Aorta (tissue), 5 donors: ENCODE data around the gene DDX5. TPM values are rescaled to one million over a fixed set of nuclear protein-coding genes. Genes with fewer than 3 reads are reported as not detected.
"Not testable (repeated sequence)": the region's sequence is repeated elsewhere in the genome, so short reads cannot be mapped to it uniquely, and the experiment has no call there.

ENCODE experiments used
- ATAC-seq: fragments of 200-7000 bp; cut with Tn5 transposase; one replicate; pipeline ENCODE4 v1.9.1; 2022; ENCODE audit warnings: moderate library complexity; ENCODE audit not compliant: low FRiP score
- DNase-seq, 2 donors: peaks; one replicate each; pipeline ENCODE4 v3.0.0-alpha.2; 2020
- H3K27ac ChIP-seq, 2 donors: one replicate each; pipeline ENCODE4 v1.5.1; 2013; ENCODE audit warnings: low read length in 2 of 2, mild to moderate bottlenecking in 2 of 2, moderate library complexity in 2 of 2, control low read depth in 1 of 2, inconsistent platforms in 1 of 2, low read depth in 1 of 2
- H3K27me3 ChIP-seq, 2 donors: one replicate each; pipeline ENCODE4 v1.6.1; 2013; ENCODE audit warnings: control low read depth in 1 of 2, low read length in 1 of 2, mild to moderate bottlenecking in 1 of 2, moderate library complexity in 1 of 2; ENCODE audit not compliant: insufficient read depth in 2 of 2, control insufficient read depth in 1 of 2
- H3K36me3 ChIP-seq, 2 donors: one replicate each; pipeline ENCODE4 v1.6.1; 2013; ENCODE audit warnings: control low read depth in 1 of 2, low read length in 1 of 2, mild to moderate bottlenecking in 1 of 2; ENCODE audit not compliant: insufficient read depth in 2 of 2, control insufficient read depth in 1 of 2
- H3K4me1 ChIP-seq, 2 donors: one replicate each; pipeline ENCODE4 v1.6.1; 2013; ENCODE audit warnings: low read length in 2 of 2, control low read depth in 1 of 2, mild to moderate bottlenecking in 1 of 2, moderate library complexity in 1 of 2; ENCODE audit not compliant: insufficient read depth in 2 of 2, control insufficient read depth in 1 of 2
- H3K4me3 ChIP-seq, 2 donors: one replicate each; pipeline ENCODE4 v1.5.1; 2013; ENCODE audit warnings: low read length in 2 of 2, control low read depth in 1 of 2, mild to moderate bottlenecking in 1 of 2
- H3K9me3 ChIP-seq: one replicate; pipeline ENCODE4 v1.6.1; 2013; ENCODE audit warnings: mild to moderate bottlenecking, low read length; ENCODE audit not compliant: control insufficient read depth
- WGBS, 2 donors: extraction: QIAGEN DNeasy Blood & Tissue Kit; methylation state at CpG; one replicate each; pipeline ENCODE4 v1.1.7; 2013; 5-methylcytosine and 5-hydroxymethylcytosine counted together
- intact Hi-C, 2 donors: fragments of 100-400 bp; cut with DNase I; formaldehyde crosslinking; loops; one replicate each; pipeline versions ENCODE4 v1.14.2 to v1.15.0; 2022
- polyA plus RNA-seq, 2 donors: library from polyadenylated mRNA; stranded (reverse); fragments of 200-250 nt; gene quantifications; one replicate each; pipeline ENCODE4 v1.2.3, GENCODE V29; 2013
- total RNA-seq, 2 donors: library from RNA; stranded (reverse); fragmentation: NEBNext Ultra II Directional; extraction: Animal tissue kit (Norgen Biotek cat#: 25700); gene quantifications; one replicate each; pipeline ENCODE4 v1.2.1, GENCODE V29; 2021
- donor health status: healthy with polysubstance abuse.
- donor health status: Bipolar disorder and iron deficiency.
- donor health status: DM: no; HTN: no; CAD: no.
- donor health status: DM: no; HTN: no; CAD: no.
- donor health status: DM: yes; HTN: yes; CAD: no.

Gene DDX5
- total and polyA plus RNA-seq, 4 donors, result 213 to 952 (median 918) TPM

DNA sequence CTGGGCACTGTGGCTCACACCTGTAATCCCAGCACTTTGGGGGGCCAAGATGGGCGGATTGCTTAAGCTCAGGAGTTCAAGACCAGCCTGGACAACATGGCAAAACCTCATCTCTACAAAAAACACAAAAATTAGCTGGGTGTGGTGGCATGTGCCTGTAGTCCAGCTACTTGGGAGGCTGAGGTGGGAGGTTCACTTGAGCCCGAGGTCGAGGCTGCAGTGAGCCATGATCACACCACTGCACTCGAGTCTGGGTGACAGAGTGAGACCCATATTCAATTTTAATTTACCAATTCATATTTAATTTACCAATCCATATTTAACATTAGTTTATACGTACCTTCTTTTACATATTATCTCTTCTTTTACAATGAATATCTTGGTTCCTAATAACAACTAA lies 10.8 kb downstream of the DDX5 start:
- H3K27me3 ChIP-seq, H3K4me1 ChIP-seq, intact Hi-C loops, H3K9me3 ChIP-seq, H3K36me3 ChIP-seq, H3K4me3 ChIP-seq, H3K27ac ChIP-seq, DNase-seq, ATAC-seq: not testable (repeated sequence)
- 92 to 93% methylated on average over 5 of the region's 5 CpGs for WGBS, 2 donors

DNA sequence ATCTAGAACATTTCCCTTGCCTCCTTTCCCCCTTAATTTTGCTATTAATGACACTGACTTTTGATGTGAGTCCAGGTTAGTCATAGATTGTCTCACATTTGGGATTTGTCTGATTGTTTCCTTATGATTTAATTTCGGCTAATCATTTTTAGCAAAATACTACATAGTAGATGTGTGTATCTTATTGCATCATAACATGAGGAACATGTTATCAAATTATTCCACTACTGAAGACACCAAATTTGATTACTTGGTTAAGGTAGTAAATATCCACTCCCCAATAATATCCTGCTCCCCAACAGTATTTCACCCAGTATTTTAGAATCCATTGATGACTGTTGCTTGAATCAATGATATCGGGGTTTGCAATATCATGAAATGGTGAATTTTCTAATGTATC lies 12.0 kb downstream of the DDX5 start:
- ATAC-seq, result no peak
- Histone ChIP-seq H3K9me3 (no peaks in the 10 kb centered on the region), H3K36me3 (peaks cover 0 to 4% of the 10 kb centered on the region in 2 donors), H3K4me3 (no peak overlapping the region), H3K27ac (no peak overlapping the region), H3K27me3 (no peaks in the 10 kb centered on the region), H3K4me1 (no peaks in the 10 kb centered on the region)
- intact Hi-C loops, result loop anchor here in 1 of 2 donors (5.0 kb wide), 1 partner anchor 72 kb away; no protein-coding TSS in a partner anchor
- WGBS, 2 donors, result 95 to 96% methylated on average over 2 of the region's 2 CpGs
- no peak for DNase-seq

DNA sequence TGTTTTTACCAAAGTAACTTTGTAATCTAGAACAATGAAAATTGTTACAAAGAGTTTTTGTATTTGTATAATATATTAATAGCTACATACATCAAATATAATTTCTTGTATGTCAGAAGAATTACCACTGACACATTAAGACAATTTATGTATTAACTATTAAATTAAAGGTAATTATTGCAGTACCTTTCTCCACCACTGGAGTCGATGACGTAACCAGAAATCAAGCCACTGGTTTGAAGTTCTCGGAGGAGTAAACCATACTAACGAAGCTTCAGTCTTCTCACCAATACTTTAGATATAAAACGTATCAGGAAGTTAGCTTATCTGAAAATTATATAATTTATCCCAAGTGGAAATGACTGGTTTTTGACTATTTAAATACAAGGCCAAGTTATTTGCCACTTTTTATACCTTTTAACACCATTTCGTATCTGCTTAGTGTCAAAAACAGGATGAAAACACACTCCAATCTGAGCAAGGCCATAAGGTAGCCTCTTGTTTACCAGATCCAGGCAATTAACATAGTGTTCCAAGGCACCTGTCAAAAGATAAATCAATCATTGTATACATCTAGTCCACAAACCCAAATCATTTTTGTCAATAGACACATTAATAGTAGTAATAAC lies 13.5 kb downstream of the DDX5 start:
- intact Hi-C loops, result loop anchor here in 1 of 2 donors (5.0 kb wide), 1 partner anchor 70 kb away; no protein-coding TSS in a partner anchor
- no peak for ATAC-seq
- H3K9me3 ChIP-seq, result no peaks in the 10 kb centered on the region

DNA sequence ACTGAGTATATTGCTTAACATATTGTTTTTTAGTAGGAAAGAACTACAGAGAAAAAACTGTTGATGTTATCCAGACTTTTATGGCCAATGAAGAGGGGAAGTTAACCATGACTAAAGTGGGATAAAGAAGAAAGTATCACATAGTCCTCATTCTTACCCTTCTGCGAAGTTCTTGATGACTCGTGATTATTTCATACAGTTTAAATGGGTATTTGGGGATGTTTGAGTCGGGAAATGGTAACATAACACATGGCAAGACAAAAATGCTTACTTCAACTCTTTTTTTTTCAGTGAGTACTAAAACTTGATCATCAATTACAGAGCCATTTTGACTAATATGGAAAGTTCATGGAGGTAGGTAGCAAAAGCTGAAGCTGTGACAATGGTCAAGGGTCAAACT lies 14.1 kb downstream of the DDX5 start:
- no peak overlapping the region for H3K4me3 ChIP-seq
- no peak for DNase-seq
- H3K4me1 ChIP-seq, result no peaks in the 10 kb centered on the region
- H3K27ac ChIP-seq, result no peak overlapping the region
- no peak for ATAC-seq
- H3K9me3 ChIP-seq, result no peaks in the 10 kb centered on the region
- peaks cover 0 to 4% of the 10 kb centered on the region in 2 donors for H3K36me3 ChIP-seq
- WGBS, 2 donors, result 70 to 84% methylated on average over 3 of the region's 3 CpGs
- intact Hi-C loops, result loop anchor here in 1 of 2 donors (5.0 kb wide), 1 partner anchor 70 kb away; no protein-coding TSS in a partner anchor
- no peaks in the 10 kb centered on the region for H3K27me3 ChIP-seq

More for the DNA sequence above, 13.5 kb downstream of the DDX5 start:
- Histone ChIP-seq H3K27ac (no peak overlapping the region), H3K36me3 (peaks cover 0 to 4% of the 10 kb centered on the region in 2 donors), H3K4me1 (no peaks in the 10 kb centered on the region), H3K4me3 (no peak overlapping the region), H3K27me3 (no peaks in the 10 kb centered on the region)
- no peak for DNase-seq
- 83 to 86% methylated on average over 6 of the region's 6 CpGs for WGBS, 2 donors

DNA sequence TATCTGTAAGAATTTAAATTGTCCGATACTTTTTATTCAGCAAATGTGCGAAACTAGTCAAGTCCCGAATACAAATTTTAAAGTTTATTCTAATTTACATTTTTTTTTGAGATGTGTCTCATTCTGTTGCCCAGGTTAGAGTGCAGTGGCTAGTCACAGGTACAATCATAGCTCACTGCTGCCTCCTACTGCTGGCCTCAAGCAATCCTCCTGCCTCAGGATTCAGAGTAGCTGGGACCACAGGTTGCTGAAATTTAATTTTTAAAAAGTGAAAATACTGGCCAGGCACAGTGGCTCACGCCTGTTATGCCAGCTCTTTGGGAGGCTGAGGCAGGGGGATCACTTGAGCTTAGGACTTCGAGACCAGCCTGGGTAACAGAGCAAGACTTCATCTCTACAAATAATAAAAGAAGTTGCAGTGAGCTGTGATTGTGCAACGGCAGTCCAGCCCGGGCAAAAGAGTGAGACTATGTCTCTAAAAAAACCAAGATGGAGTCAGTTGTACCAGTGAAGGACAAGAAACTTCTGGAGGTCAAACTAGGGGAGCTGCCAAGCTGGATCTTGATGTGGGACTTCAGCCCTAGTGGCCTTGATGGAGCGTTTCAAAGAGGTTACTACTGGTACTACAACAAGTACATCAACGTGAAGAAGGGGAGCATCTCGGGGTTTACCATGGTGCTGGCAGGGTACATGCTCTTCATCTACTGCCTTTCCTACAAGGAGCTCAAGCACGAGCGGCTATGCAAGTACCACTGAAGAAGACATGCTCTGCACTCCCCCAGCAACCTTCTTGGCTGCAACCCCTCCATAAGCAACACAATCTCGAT lies 14.8 kb downstream of the DDX5 start:
- Histone ChIP-seq H3K4me1 (no peaks in the 10 kb centered on the region), H3K27ac (no peak overlapping the region), H3K4me3 (no peak overlapping the region), H3K27me3 (no peaks in the 10 kb centered on the region), H3K36me3 (peaks cover 0 to 4% of the 10 kb centered on the region in 2 donors), H3K9me3 (no peaks in the 10 kb centered on the region)
- WGBS, 2 donors, result 91 to 94% methylated on average over 13 of the region's 13 CpGs
- intact Hi-C loops, result loop anchor here in 1 of 2 donors (5.0 kb wide), 1 partner anchor 69 kb away; no protein-coding TSS in a partner anchor
- no peak for DNase-seq
- ATAC-seq, result no peak

DNA sequence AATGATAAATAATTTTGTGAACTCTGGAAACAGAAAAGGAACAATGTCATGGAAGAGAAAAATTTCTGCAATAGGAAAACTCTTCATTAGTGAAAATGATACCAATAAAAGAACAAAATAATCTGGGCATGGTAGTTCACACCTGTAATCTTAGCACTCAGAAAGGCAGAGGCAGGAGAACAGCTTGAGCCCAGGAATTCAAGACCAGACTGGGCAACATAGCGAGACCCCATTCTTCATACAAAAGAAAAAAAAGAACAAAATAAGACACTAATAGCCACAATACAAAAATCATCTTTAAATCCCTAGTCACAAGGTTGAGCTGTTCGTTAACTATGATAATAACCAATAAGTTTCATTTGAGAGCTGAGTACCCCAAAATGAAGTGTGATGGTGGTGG lies 17.8 kb downstream of the DDX5 start:
- Histone ChIP-seq H3K9me3 (no peaks in the 10 kb centered on the region), H3K36me3 (peaks cover 2 to 12% of the 10 kb centered on the region in 2 donors), H3K4me1 (no peaks in the 10 kb centered on the region), H3K27ac (no peak overlapping the region), H3K27me3 (no peaks in the 10 kb centered on the region), H3K4me3 (no peak overlapping the region)
- no peak for ATAC-seq
- intact Hi-C loops, result no loop called here
- WGBS, 2 donors, result 93 to 98% methylated on average over 2 of the region's 2 CpGs
- DNase-seq, result no peak

DNA sequence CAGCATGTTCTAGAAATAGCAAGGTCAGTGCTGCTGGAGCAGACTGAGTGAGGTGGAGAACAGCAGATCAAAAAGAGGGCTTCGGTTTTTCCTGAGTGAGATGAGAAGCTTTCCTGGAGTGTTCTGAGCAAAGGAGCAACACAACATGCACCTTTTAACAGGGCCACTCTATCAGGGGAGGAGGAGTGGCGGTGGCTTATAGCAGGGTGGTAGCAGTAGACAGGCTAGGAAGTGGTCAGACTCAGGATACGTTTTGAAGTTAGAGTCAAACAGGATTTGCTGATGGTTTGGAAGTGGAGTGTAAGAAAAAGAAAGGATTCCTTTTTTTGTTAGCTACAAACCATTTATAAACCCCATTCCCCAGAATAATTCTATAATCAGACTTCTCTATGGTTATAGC lies 21.7 kb downstream of the DDX5 start:
- Histone ChIP-seq H3K9me3 (no peaks in the 10 kb centered on the region), H3K27ac (no peak overlapping the region), H3K36me3 (peaks cover 2 to 8% of the 10 kb centered on the region in 2 donors), H3K27me3 (no peaks in the 10 kb centered on the region), H3K4me1 (no peaks in the 10 kb centered on the region), H3K4me3 (no peak overlapping the region)
- WGBS, 2 donors, result 91 to 95% methylated on average over 3 of the region's 3 CpGs
- DNase-seq, result no peak
- no peak for ATAC-seq
- intact Hi-C loops, result no loop called here

DNA sequence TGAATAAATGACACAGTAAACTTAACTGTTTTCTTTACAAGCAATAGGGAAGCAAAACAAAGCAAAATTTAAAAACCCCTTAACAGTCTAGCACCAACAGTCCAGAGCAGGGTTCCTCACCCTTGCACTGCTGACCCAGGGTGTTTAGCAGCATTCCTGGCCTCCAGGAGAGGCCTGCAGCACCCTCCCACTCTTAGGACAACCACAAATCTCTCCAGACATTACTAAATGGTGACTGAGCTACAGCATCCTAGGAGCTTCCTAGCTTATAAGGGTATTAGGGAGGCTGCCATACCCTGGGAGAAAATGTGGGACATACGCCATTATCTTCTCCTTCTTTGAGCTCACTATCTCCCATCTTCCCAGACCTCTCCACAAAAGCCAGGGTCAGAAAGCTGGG lies 25.1 kb downstream of the DDX5 start:
- no peaks in the 10 kb centered on the region for H3K4me1 ChIP-seq
- H3K9me3 ChIP-seq, result no peaks in the 10 kb centered on the region
- ATAC-seq (no peak), DNase-seq (no peak)
- H3K27me3 ChIP-seq, result no peaks in the 10 kb centered on the region
- no peak overlapping the region for H3K4me3 ChIP-seq
- intact Hi-C loops, result no loop called here
- WGBS, 2 donors, result 93 to 100% methylated on average over 1 of the region's 1 CpG
- H3K27ac ChIP-seq, result no peak overlapping the region
- peaks cover 2 to 8% of the 10 kb centered on the region in 2 donors for H3K36me3 ChIP-seq
